HCT116 (cell line): ENCODE measurements around the gene BLCAP. TPM values are rescaled to one million over a fixed set of nuclear protein-coding genes. Genes with fewer than 3 reads are reported as not detected.

Experiments used
- ATAC-seq: fragments of 200-7000 bp; cut with Tn5 transposase; 2 replicates; pipeline ENCODE4 v1.9.1; 2020; ENCODE audit warnings: mild to moderate bottlenecking, moderate library complexity
- BruUV-seq: library from RNA; stranded (reverse); fragments of 400-500 nt; replicated peaks from 2 replicates; lab custom pipeline; 2021; lab: Mats Ljungman, UMichigan
- CTCF ChIA-PET: fragments of 300-600 bp; sonication (Branson Sonifier 250); formaldehyde crosslinking; loops from one replicate; lab custom pipeline; 2021; ENCODE audit warnings: antibody characterized with exemption; lab: Charles Lee
- POLR2A ChIA-PET: fragments of 300-600, 350-600 bp; sonication (Branson Sonifier 250); formaldehyde crosslinking; loops from one replicate; lab custom pipeline; 2021; ENCODE audit warnings: antibody characterized with exemption; lab: Charles Lee
- RAD21 ChIA-PET, 2 experiments: fragments of 300-600 bp; sonication (Branson Sonifier 250); formaldehyde crosslinking; loops; one replicate each; lab custom pipeline; 2023; ENCODE audit warnings: low total read pairs in 2 of 2; ENCODE audit not compliant: uncharacterized antibody in 2 of 2, unreplicated experiment in 2 of 2, low non-redundant PET in 1 of 2; lab: Charles Lee
- DNase-seq: peaks from one replicate; pipeline ENCODE4 v3.0.0-alpha.2; 2010; ENCODE audit warnings: low read depth, low spot score
- H2AFZ ChIP-seq: fragments of 200-600 bp; shearing (Covaris generic), sonication (generic); 2 replicates; pipeline ENCODE4 v1.6.1; 2017; ENCODE audit warnings: low read depth, mixed run types, mixed read lengths, antibody characterized with exemption, low read length; ENCODE audit not compliant: poor library complexity, severe bottlenecking
- H3K27ac ChIP-seq: 2 replicates; pipeline ENCODE4 v1.5.1; 2012; ENCODE audit warnings: low read depth, low read length
- H3K27me3 ChIP-seq: fragments of 200-600 bp; sonication (generic); 2 replicates; pipeline ENCODE4 v1.6.1; 2016; ENCODE audit warnings: mixed run types, low read length, mixed read lengths; ENCODE audit not compliant: insufficient read depth
- H3K36me3 ChIP-seq, 2 experiments: fragments of 200-500 bp in 1 of 2; fragments of 200-600 bp in 1 of 2; sonication (Bioruptor generic) in 1 of 2; sonication (generic) in 1 of 2; 2 replicates each; pipeline versions ENCODE4 v1.5.1 to v1.6.1; 2014 to 2016; ENCODE audit warnings: low read length in 2 of 2, inconsistent platforms in 1 of 2, mixed read lengths in 1 of 2, mixed run types in 1 of 2; ENCODE audit not compliant: insufficient read depth in 2 of 2, control insufficient read depth in 1 of 2
- H3K4me1 ChIP-seq, 2 experiments: fragments of 200-600 bp in 1 of 2; sonication (generic) in 1 of 2; 2 replicates each; pipeline versions ENCODE4 v1.5.1 to v1.6.1; 2012 to 2017; ENCODE audit warnings: low read length in 2 of 2, inconsistent platforms in 1 of 2, mild to moderate bottlenecking in 1 of 2, mixed read lengths in 1 of 2, mixed run types in 1 of 2, moderate library complexity in 1 of 2; ENCODE audit not compliant: insufficient read depth in 2 of 2, control insufficient read depth in 1 of 2
- H3K4me2 ChIP-seq: fragments of 200-600 bp; sonication (generic); 2 replicates; pipeline ENCODE4 v1.6.1; 2017; ENCODE audit warnings: mixed run types, low read length, mixed read lengths
- H3K4me3 ChIP-seq, 2 experiments: fragments of 200-600 bp in 1 of 2; sonication (generic) in 1 of 2; replicated peaks in 1 of 2; 2 replicates each; pipeline ENCODE4 v1.5.1; 2011 to 2016; ENCODE audit warnings: low read length in 2 of 2, control low read depth in 1 of 2, low read depth in 1 of 2, mild to moderate bottlenecking in 1 of 2, mixed read lengths in 1 of 2, mixed run types in 1 of 2
- H3K79me2 ChIP-seq: fragments of 200-600 bp; sonication (generic); 2 replicates; pipeline ENCODE4 v1.6.1; 2017; ENCODE audit warnings: mild to moderate bottlenecking, mixed run types, low read length, moderate library complexity, mixed read lengths; ENCODE audit not compliant: insufficient read depth
- H3K9ac ChIP-seq: fragments of 200-600 bp; sonication (generic); 2 replicates; pipeline ENCODE4 v1.6.1; 2016; ENCODE audit warnings: low read length, mixed read lengths
- H3K9me2 ChIP-seq: fragments of 200-600 bp; sonication (generic), shearing (Covaris generic); 2 replicates; pipeline ENCODE4 v1.6.1; 2017; ENCODE audit warnings: mixed run types, mild to moderate bottlenecking, moderate library complexity; ENCODE audit not compliant: insufficient read depth
- H3K9me3 ChIP-seq, 2 experiments: fragments of 200-500 bp in 1 of 2; fragments of 200-600 bp in 1 of 2; sonication (Bioruptor generic) in 1 of 2; sonication (generic) in 1 of 2; 2 replicates each; pipeline ENCODE4 v1.6.1; 2014 to 2017; ENCODE audit warnings: low read length in 2 of 2, mixed read lengths in 2 of 2, inconsistent platforms in 1 of 2, low read depth in 1 of 2, mild to moderate bottlenecking in 1 of 2, mixed run types in 1 of 2, moderate library complexity in 1 of 2; ENCODE audit not compliant: control insufficient read depth in 1 of 2, insufficient read depth in 1 of 2
- H4K20me1 ChIP-seq: fragments of 200-600 bp; sonication (generic), shearing (Covaris generic); 2 replicates; pipeline ENCODE4 v1.6.1; 2017; ENCODE audit warnings: mixed run types, mild to moderate bottlenecking, moderate library complexity; ENCODE audit not compliant: insufficient read depth
- CBX3 ChIP-seq: IDR thresholded peaks from 2 replicates; pipeline ENCODE4 v1.6.1; 2012; ENCODE audit warnings: low read depth
- EGR1 ChIP-seq: IDR thresholded peaks from 2 replicates; pipeline ENCODE4 v1.6.1; 2012; ENCODE audit warnings: low read depth
- ELF1 ChIP-seq: IDR thresholded peaks from 2 replicates; pipeline ENCODE4 v1.6.1; 2012; ENCODE audit warnings: low read depth, borderline replicate concordance
- EZH2 ChIP-seq: fragments of 200-600 bp; sonication (generic); IDR thresholded peaks from 2 replicates; pipeline ENCODE4 v1.6.1; 2017; ENCODE audit warnings: antibody characterized with exemption, mixed run types
- EZH2phosphoT487 ChIP-seq: fragments of 200-600 bp; IDR thresholded peaks from 2 replicates; pipeline ENCODE4 v1.6.1; 2018; ENCODE audit warnings: antibody characterized with exemption, borderline replicate concordance
- FOSL1 ChIP-seq: IDR thresholded peaks from 2 replicates; pipeline ENCODE4 v1.6.1; 2012; ENCODE audit warnings: low read depth
- JUND ChIP-seq: IDR thresholded peaks from 2 replicates; pipeline ENCODE4 v1.6.1; 2012
- POLR2AphosphoS5 ChIP-seq: IDR thresholded peaks from 2 replicates; pipeline ENCODE4 v1.6.1; 2011; ENCODE audit warnings: mild to moderate bottlenecking, low read depth, low read length, moderate library complexity
- RAD21 ChIP-seq: IDR thresholded peaks from 2 replicates; pipeline ENCODE4 v1.6.1; 2012; ENCODE audit warnings: low read depth, mild to moderate bottlenecking
- SIN3A ChIP-seq: IDR thresholded peaks from 2 replicates; pipeline ENCODE4 v1.6.1; 2012; ENCODE audit warnings: low read depth
- SP1 ChIP-seq: IDR thresholded peaks from 2 replicates; pipeline ENCODE4 v1.6.1; 2012; ENCODE audit warnings: low read depth
- SRF ChIP-seq: IDR thresholded peaks from 2 replicates; pipeline ENCODE4 v1.6.1; 2012; ENCODE audit warnings: low read depth
- TCF7L2 ChIP-seq: IDR thresholded peaks from 2 replicates; pipeline ENCODE4 v1.7.0; 2011; ENCODE audit warnings: borderline replicate concordance, inconsistent platforms; ENCODE audit not compliant: insufficient read depth, insufficient read length; ENCODE audit errors: extremely low read depth
- YY1 ChIP-seq: IDR thresholded peaks from 2 replicates; pipeline ENCODE4 v1.6.1; 2011; ENCODE audit warnings: low read length, low read depth, moderate library complexity, mild to moderate bottlenecking; ENCODE audit not compliant: insufficient replicate concordance; ENCODE audit errors: extremely low read depth
- ZFX ChIP-seq: fragments of 450-650 bp; IDR thresholded peaks from 2 replicates; pipeline ENCODE4 v1.6.1; 2017
- ZNF274 ChIP-seq: fragments of 200-500 bp; sonication (Bioruptor generic); IDR thresholded peaks from 2 replicates; pipeline ENCODE4 v1.6.1; 2014; ENCODE audit warnings: mild to moderate bottlenecking, low read depth, low read length, inconsistent platforms
- intact Hi-C: fragments of 100-400 bp; cut with micrococcal nuclease; formaldehyde crosslinking; loops from 2 replicates; pipeline ENCODE4 v1.10.0; 2022
- total RNA-seq: library from RNA; stranded (reverse); gene quantifications from one replicate; pipeline ENCODE4 v1.2.1, GENCODE V29; 2021; ENCODE audit not compliant: unreplicated experiment
- TF ChIP-seq, protein P1 (sequence below): IDR thresholded peaks from 2 replicates; pipeline ENCODE4 v1.6.1; 2012
- TF ChIP-seq, protein P2 (sequence below): IDR thresholded peaks from 2 replicates; pipeline ENCODE4 v1.6.1; 2012
- TF ChIP-seq, protein P3 (sequence below): IDR thresholded peaks from 2 replicates; pipeline ENCODE4 v1.6.1; 2011; ENCODE audit warnings: mild to moderate bottlenecking, low read length, moderate library complexity; ENCODE audit not compliant: insufficient replicate concordance; ENCODE audit errors: extremely low read depth
- TF ChIP-seq, protein P4 (sequence below), 3 experiments: fragments of 200-600 bp in 1 of 3; sonication (generic) in 1 of 3; IDR thresholded peaks in 2 of 3; conservative IDR thresholded peaks in 1 of 3; 2 replicates each; pipeline ENCODE4 v1.5.1; 2012 to 2017; ENCODE audit warnings: low read depth in 2 of 3, low read length in 2 of 3, antibody characterized with exemption in 1 of 3, borderline replicate concordance in 1 of 3, control low read depth in 1 of 3, mild to moderate bottlenecking in 1 of 3, mixed read lengths in 1 of 3, mixed run types in 1 of 3, moderate library complexity in 1 of 3; ENCODE audit not compliant: insufficient read depth in 1 of 3

Gene BLCAP
- total RNA-seq, 1 experiment from 2014 or later, result 27.5 TPM

DNA sequence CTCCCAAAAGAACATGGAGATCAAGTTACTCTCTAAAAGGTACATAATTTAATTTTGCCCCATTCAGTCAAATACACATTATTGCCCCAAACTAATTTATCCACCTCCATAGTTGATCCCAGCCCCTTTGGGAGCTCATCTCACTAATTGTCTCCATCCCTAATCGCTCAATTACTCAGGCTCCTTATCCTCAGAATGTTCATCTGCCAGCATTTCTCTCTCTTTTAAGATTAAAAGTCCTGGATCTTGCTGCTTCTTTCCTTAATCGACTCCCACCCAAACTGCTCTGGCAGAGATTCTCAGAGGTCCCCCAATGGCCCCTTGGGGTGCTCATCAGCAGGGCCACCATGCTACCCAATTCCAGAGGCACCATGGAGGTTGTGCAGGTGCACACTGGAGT is 25.0 kb downstream of the BLCAP start:
- Histone ChIP-seq H4K20me1 (no peaks in the 10 kb centered on the region), H3K4me1 (peaks cover 0 to 5% of the 10 kb centered on the region in 2 experiments; a peak in 1 of 4 replicates), H3K9me3 (no peaks in the 10 kb centered on the region), H3K79me2 (no peaks in the 10 kb centered on the region), H3K4me3 (no peak overlapping the region), H2AFZ (no peak overlapping the region), H3K9ac (no peak overlapping the region), H3K27me3 (no peaks in the 10 kb centered on the region), H3K9me2 (no peaks in the 10 kb centered on the region), H3K36me3 (no peaks in the 10 kb centered on the region), H3K27ac (no peak overlapping the region), H3K4me2 (no peak overlapping the region)
- ChIA-PET CTCF (no interaction called here), RAD21 (no interaction called here), POLR2A (no interaction called here)
- TF ChIP-seq ELF1, result no peak
- TF ChIP-seq, protein P1, sequence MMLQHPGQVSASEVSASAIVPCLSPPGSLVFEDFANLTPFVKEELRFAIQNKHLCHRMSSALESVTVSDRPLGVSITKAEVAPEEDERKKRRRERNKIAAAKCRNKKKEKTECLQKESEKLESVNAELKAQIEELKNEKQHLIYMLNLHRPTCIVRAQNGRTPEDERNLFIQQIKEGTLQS, result no peak
- TF ChIP-seq, protein P2, sequence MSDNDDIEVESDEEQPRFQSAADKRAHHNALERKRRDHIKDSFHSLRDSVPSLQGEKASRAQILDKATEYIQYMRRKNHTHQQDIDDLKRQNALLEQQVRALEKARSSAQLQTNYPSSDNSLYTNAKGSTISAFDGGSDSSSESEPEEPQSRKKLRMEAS, result no peak
- no peak for TF ChIP-seq TCF7L2
- TF ChIP-seq ZFX, result no peak
- no peak for TF ChIP-seq YY1
- TF ChIP-seq SRF, result no peak
- no peak for TF ChIP-seq EGR1
- no peak for TF ChIP-seq SIN3A
- no peak for TF ChIP-seq CBX3
- no peak for TF ChIP-seq EZH2
- TF ChIP-seq JUND, result no peak
- TF ChIP-seq, protein P3, sequence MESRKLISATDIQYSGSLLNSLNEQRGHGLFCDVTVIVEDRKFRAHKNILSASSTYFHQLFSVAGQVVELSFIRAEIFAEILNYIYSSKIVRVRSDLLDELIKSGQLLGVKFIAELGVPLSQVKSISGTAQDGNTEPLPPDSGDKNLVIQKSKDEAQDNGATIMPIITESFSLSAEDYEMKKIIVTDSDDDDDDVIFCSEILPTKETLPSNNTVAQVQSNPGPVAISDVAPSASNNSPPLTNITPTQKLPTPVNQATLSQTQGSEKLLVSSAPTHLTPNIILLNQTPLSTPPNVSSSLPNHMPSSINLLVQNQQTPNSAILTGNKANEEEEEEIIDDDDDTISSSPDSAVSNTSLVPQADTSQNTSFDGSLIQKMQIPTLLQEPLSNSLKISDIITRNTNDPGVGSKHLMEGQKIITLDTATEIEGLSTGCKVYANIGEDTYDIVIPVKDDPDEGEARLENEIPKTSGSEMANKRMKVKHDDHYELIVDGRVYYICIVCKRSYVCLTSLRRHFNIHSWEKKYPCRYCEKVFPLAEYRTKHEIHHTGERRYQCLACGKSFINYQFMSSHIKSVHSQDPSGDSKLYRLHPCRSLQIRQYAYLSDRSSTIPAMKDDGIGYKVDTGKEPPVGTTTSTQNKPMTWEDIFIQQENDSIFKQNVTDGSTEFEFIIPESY, result no peak
- TF ChIP-seq EZH2phosphoT487, result no peak
- TF ChIP-seq FOSL1, result no peak
- TF ChIP-seq ZNF274, result no peak
- no peak for TF ChIP-seq SP1
- TF ChIP-seq POLR2AphosphoS5, result no peak
- no peak for TF ChIP-seq RAD21
- TF ChIP-seq, protein P4, sequence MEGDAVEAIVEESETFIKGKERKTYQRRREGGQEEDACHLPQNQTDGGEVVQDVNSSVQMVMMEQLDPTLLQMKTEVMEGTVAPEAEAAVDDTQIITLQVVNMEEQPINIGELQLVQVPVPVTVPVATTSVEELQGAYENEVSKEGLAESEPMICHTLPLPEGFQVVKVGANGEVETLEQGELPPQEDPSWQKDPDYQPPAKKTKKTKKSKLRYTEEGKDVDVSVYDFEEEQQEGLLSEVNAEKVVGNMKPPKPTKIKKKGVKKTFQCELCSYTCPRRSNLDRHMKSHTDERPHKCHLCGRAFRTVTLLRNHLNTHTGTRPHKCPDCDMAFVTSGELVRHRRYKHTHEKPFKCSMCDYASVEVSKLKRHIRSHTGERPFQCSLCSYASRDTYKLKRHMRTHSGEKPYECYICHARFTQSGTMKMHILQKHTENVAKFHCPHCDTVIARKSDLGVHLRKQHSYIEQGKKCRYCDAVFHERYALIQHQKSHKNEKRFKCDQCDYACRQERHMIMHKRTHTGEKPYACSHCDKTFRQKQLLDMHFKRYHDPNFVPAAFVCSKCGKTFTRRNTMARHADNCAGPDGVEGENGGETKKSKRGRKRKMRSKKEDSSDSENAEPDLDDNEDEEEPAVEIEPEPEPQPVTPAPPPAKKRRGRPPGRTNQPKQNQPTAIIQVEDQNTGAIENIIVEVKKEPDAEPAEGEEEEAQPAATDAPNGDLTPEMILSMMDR (IDR thresholded peaks at IDR 0.05 in 2 of 3, conservative IDR thresholded peaks at IDR 0.05 in 1 of 3; ENCODE audit: borderline replicate concordance in 1 of 3, insufficient read depth in 1 of 3, low read depth in 2 of 3, low read length in 2 of 3), result no peak
- intact Hi-C loops, result no loop called here
- BruUV-seq, result no TSS peak
- ATAC-seq, result no peak
- no peak for DNase-seq
